ENCODE results near the gene CDH4.

- TF ChIP-seq TAF1 (IDR thresholded peaks at IDR 0.05; ENCODE audit: borderline replicate concordance, insufficient read depth, low read length): no peak
- no peak for TF ChIP-seq REST (IDR thresholded peaks at IDR 0.05; ENCODE audit: insufficient read depth in 1 of 2, low read depth in 2 of 2, low read length in 2 of 2)
These were observed 230.8 kb downstream of the CDH4 start for GRCh38 chr20:61482901-61483300.

All from PFSK-1 (cell line).